GM23248 (cell line): ENCODE data around the gene HSPG2.

Source experiments
- EZH2 ChIP-seq: fragments of 200-600 bp; sonication (generic); IDR thresholded peaks from 2 replicates; pipeline ENCODE4 v1.6.1; 2018; ENCODE audit warnings: antibody characterized with exemption, mild to moderate bottlenecking; ENCODE audit not compliant: insufficient read depth, poor library complexity, severe bottlenecking
- EZH2phosphoT487 ChIP-seq: fragments of 200-600 bp; sonication (generic); IDR thresholded peaks from 2 replicates; pipeline ENCODE4 v1.6.1; 2018; ENCODE audit warnings: antibody characterized with exemption, moderate library complexity, mild to moderate bottlenecking, low read depth; ENCODE audit not compliant: insufficient read depth

- TF ChIP-seq EZH2 (no peak), EZH2phosphoT487 (no peak)
Observed at GRCh38 chr1:21909286-21909759, 27.8 kb downstream of the HSPG2 start.
